NCI-H2227 treated with DMSO at 0.1 percent for 48 hours (cell line): ENCODE measurements around the gene SGPP1.
"Not testable (repeated sequence)": the region's sequence is repeated elsewhere in the genome, so short reads cannot be mapped to it uniquely, and the experiment has no call there.

Source experiments
- DNase-seq: peaks from one replicate; lab custom pipeline; 2025; lab: John Stamatoyannopoulos, UW

Gene SGPP1

GRCh38 chr14:63636094-63636635 lies 91.7 kb downstream of the SGPP1 start:
- DNase-seq: not testable (repeated sequence)
